Muscle of leg (tissue), 11 donors: Measurements from ENCODE around the gene ADGRF4. TPM values are rescaled to one million over a fixed set of nuclear protein-coding genes. Genes with fewer than 3 reads are reported as not detected.
"Not testable (repeated sequence)": the region's sequence is repeated elsewhere in the genome, so short reads cannot be mapped to it uniquely, and the experiment has no call there.

Experiments
- DNase-seq: peaks from one replicate; pipeline ENCODE4 v3.0.0; 2013
- H3K27ac ChIP-seq: one replicate; pipeline ENCODE4 v1.5.1; 2013; ENCODE audit warnings: mild to moderate bottlenecking, low read length, control low read depth
- H3K27me3 ChIP-seq: one replicate; pipeline ENCODE4 v1.6.1; 2013; ENCODE audit warnings: low read length; ENCODE audit not compliant: control insufficient read depth, insufficient read depth
- H3K36me3 ChIP-seq: one replicate; pipeline ENCODE4 v1.6.1; 2013; ENCODE audit warnings: low read length; ENCODE audit not compliant: control insufficient read depth, insufficient read depth
- H3K4me1 ChIP-seq: one replicate; pipeline ENCODE4 v1.6.1; 2013; ENCODE audit warnings: low read length; ENCODE audit not compliant: control insufficient read depth, insufficient read depth
- H3K4me3 ChIP-seq: one replicate; pipeline ENCODE4 v1.5.1; 2013; ENCODE audit warnings: low read length, control low read depth
- H3K9me3 ChIP-seq: replicated peaks from 2 replicates; pipeline ENCODE4 v1.6.1; 2013; ENCODE audit warnings: low read depth, low read length; ENCODE audit not compliant: control insufficient read depth
- WGBS: methylation state at CpG from one replicate; pipeline ENCODE4 v1.1.5; 2013; ENCODE audit warnings: missing lambda C conversion rate; ENCODE audit not compliant: insufficient coverage; 5-methylcytosine and 5-hydroxymethylcytosine counted together
- polyA plus RNA-seq, 8 donors: library from polyadenylated mRNA; unstranded; fragments of 120-200 nt; gene quantifications; one replicate each; pipeline versions ENCODE4 v1.2.1 to v1.2.3, GENCODE V29; 2013; ENCODE audit warnings: inconsistent platforms in 1 of 8, low replicate concordance in 1 of 8; ENCODE audit not compliant: insufficient read length in 8 of 8, insufficient read depth in 1 of 8
- total RNA-seq: library from RNA; stranded (reverse); fragments of 120-200 nt; gene quantifications from one replicate; pipeline ENCODE4 v1.2.4, GENCODE V29; 2013

Gene ADGRF4
- total and polyA plus RNA-seq, 9 donors: 0.04 to 0.70 (median 0.16) TPM; not detected in 4

DNA sequence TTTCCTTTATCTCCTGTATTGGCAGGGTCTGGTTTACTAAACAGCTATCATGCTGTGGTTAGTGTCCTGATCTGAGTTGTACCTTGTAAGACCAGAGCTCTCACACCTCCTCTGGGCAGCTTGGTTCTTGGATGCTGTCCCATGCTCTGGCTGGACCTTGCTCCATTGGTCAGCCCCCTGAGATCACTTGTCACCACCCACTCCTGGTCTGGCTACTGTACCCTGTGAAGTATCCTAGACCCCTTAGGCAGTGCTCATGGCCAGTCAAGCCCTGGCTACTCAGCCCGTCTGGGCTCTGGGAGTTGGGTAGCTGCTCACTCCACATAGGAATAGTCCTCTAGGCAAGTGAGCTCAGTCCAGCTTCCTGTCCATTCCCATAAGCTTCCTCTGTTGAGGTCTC lies 31.1 kb downstream of the ADGRF4 start:
- Histone ChIP-seq H3K4me3 (no peak overlapping the region), H3K4me1 (no peaks in the 10 kb centered on the region), H3K36me3 (no peaks in the 10 kb centered on the region), H3K27me3 (no peaks in the 10 kb centered on the region), H3K27ac (no peak overlapping the region), H3K9me3 (no peaks in the 10 kb centered on the region)
- DNase-seq: no peak
- 83% methylated on average over 1 of the region's 1 CpG for WGBS

DNA sequence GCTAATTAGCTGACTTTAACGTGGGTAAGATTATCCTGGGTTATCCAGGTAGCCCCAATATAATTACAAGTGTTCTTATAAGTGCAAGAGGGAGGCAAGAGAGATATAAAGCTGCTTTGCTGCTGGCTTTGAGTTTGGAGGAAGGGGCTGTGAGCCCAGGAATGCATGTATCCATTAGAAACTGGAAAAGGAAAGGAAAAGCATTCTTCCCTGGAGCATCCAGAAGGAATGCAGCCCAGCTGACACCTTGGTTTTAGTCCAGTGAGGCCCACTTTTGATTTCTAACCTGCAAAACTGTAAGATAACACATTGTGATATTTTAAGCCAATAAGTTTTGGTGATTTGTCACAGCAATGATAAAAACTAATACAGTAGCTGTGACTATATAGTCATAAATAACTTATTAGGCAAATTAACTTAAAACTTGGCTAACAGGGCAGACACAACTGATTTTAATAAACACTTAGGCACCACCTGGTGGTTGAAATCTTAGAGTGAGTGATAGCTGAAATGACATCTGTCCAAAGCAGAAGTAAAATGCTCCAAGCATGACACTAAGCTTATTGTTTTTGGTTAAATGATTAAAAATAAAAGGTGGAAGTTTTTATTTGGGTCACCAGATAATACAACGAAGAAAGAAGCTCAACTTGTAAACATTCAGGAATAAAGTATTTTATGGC lies 35.6 kb downstream of the ADGRF4 start:
- WGBS: 0% methylated on average over 1 of the region's 2 CpGs
- no peak overlapping the region for H3K4me3 ChIP-seq
- no peaks in the 10 kb centered on the region for H3K36me3 ChIP-seq

DNA sequence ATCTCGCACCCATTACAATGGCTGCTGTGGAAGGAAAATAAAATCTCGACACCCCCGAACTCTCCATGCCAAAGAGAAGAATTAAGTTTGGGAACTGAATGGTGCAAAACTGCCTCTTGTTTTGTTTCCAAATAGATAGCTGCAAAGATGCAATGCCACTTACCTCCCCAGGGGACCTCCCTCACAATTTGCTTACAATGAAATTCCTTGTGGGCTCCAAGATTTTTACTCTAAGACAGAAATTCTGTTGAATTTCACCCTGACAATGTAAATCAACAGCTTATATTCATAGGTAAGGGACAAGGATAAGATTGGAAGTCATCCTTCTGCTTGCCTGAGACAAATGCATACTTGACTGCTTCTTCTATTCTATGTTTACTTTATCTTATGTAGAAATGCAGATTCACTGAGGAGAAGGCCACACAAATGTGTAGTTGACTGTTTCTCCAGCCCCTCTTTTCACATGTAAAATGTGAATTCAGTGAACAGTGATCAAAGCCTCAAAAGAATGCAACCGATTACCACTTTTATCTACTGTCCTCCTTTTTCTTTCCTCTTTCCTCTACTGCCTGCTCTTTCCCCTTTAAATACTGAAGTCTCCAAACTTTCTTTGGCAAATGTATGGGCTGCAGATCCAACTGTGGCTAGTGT lies 36.6 kb downstream of the ADGRF4 start:
- 40% methylated on average over 2 of the region's 4 CpGs for WGBS

More for the DNA sequence above, 35.6 kb downstream of the ADGRF4 start:
- Histone ChIP-seq H3K9me3 (no peaks in the 10 kb centered on the region), H3K27ac (no peak overlapping the region), H3K27me3 (no peaks in the 10 kb centered on the region), H3K4me1 (no peaks in the 10 kb centered on the region)
- no peak for DNase-seq

DNA sequence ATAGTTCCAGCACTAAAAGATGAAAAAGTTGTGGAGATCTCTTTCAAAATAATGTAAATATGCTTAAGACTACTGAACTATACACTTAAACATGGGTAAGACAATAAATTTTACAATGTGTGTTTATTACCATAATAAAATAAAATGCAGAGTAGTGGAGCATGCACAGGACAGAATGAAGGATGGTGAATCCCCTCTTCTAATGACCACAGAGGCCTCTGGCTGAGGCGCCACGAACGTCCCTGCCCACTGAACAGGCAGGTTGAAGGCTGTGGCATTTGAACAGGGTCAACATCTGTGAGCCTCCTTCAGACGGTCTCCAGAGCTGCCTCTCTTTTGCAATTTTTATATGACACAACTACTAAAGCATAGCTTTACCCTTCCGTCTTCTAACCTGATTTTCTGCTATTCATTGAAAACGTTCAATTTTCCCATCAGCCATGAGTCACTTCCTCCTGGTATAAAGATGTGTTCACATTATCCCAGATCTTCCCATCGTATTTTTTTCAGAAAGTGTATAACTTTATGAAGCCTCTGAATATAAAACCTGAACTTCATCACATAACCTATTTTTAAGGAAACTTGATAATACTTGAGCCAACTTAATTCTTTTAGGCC lies 37.8 kb downstream of the ADGRF4 start:
- WGBS: 67% methylated on average over 3 of the region's 7 CpGs
- no peaks in the 10 kb centered on the region for H3K4me1 ChIP-seq
- no peaks in the 10 kb centered on the region for H3K27me3 ChIP-seq
- no peak for DNase-seq
- no peaks in the 10 kb centered on the region for H3K36me3 ChIP-seq
- no peak overlapping the region for H3K4me3 ChIP-seq
- H3K9me3 ChIP-seq: no peaks in the 10 kb centered on the region
- no peak overlapping the region for H3K27ac ChIP-seq

More for the DNA sequence above, 36.6 kb downstream of the ADGRF4 start:
- Histone ChIP-seq H3K36me3 (no peaks in the 10 kb centered on the region), H3K4me3 (no peak overlapping the region), H3K9me3 (no peaks in the 10 kb centered on the region), H3K4me1 (no peaks in the 10 kb centered on the region), H3K27ac (no peak overlapping the region), H3K27me3 (no peaks in the 10 kb centered on the region)
- no peak for DNase-seq

DNA sequence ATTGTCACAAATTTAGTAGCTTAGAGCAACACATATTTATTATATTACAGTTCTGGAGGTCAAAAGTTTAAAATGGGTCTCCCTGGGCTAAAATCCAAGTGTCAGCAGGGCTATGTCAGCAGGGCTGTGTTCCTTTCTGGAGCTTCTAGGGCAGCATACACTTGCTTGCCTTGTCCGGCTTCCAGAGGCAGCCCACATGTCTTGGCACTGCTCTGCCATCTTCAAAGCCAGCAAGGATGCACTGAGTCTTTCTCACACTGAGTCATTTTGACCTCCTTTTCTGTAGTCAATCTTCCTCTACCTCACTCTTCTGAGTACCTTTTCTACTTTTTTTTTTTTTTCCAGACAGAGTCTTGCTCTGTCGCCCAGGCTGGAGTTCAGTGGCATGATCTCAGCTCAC lies 39.0 kb downstream of the ADGRF4 start:
- no peak for DNase-seq
- H3K27me3 ChIP-seq: no peaks in the 10 kb centered on the region
- no peak overlapping the region for H3K4me3 ChIP-seq
- H3K27ac ChIP-seq: no peak overlapping the region
- H3K36me3 ChIP-seq: no peaks in the 10 kb centered on the region
- 59% methylated on average over 1 of the region's 2 CpGs for WGBS
- no peaks in the 10 kb centered on the region for H3K9me3 ChIP-seq
- no peaks in the 10 kb centered on the region for H3K4me1 ChIP-seq

DNA sequence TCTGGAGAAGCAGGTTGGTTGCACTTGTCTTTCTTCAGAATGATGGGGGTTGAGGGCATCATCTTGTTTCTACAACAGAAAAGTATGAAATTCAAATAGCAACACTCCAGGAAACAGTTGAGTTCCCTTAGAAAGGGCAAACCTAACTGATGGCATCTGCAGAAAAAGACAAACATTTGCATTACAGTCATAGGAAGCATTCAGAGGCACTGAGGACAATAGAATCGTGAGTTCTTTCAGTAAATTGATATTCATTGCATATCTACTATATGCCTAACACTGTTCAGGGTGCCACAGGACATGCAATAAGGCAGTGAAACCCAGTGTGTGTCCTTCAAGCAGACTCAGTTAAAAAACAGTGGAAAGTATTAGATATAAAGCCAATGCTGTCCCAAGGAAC lies 42.3 kb downstream of the ADGRF4 start:
- Histone ChIP-seq H3K4me1 (no peaks in the 10 kb centered on the region), H3K4me3 (no peak overlapping the region), H3K36me3 (no peaks in the 10 kb centered on the region), H3K9me3 (no peaks in the 10 kb centered on the region), H3K27ac (no peak overlapping the region), H3K27me3 (no peaks in the 10 kb centered on the region)
- no peak for DNase-seq
- WGBS: no CpG with 5 or more reads among the region's 1 CpG

DNA sequence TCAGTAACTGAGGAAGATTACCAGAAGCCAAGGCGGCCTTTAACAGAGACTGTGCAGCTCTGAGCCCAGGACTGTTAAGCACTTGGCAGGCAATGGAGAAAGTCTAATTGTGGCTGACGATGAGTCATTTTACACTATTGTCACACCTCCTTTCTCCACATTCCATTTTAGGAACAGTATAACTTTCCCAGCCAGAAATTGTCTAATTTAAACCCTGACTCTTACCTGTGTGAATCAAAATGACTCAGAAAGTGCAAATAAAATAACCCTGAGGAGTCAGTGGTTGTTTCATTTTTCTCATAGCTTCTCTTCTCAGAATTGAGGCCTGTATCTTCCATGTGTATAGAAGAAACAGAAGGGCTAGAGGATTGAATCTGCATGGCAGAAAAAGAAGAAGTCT lies 43.4 kb downstream of the ADGRF4 start:
- Histone ChIP-seq H3K27ac (no peak overlapping the region), H3K36me3 (no peaks in the 10 kb centered on the region), H3K9me3 (no peaks in the 10 kb centered on the region), H3K4me1 (no peaks in the 10 kb centered on the region), H3K27me3 (no peaks in the 10 kb centered on the region), H3K4me3 (no peak overlapping the region)
- WGBS: 71% methylated on average over 1 of the region's 2 CpGs
- peak; percentile 7 for DNase-seq

DNA sequence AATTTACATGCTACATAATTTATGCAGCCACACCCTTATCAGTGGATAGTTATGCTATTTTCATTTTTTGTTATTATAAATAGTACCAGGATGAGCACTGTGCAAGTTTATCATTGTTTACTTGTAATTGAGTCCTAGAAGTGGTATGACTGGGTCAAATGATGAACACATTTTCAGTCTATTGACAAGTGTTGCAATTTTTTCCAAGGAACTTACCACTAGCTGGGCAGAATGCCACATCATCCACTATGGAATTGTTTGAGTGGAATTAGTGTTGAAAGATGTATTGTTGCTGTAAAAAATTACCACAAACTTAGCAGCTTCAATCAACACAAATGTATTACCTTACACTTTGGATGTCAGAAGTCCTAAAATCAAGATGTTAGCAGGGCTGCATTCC lies 45.4 kb downstream of the ADGRF4 start:
- Histone ChIP-seq H3K4me1 (no peaks in the 10 kb centered on the region), H3K4me3 (no peak overlapping the region), H3K9me3 (no peaks in the 10 kb centered on the region), H3K27ac (no peak overlapping the region), H3K27me3 (no peaks in the 10 kb centered on the region), H3K36me3 (no peaks in the 10 kb centered on the region)
- DNase-seq: no peak

DNA sequence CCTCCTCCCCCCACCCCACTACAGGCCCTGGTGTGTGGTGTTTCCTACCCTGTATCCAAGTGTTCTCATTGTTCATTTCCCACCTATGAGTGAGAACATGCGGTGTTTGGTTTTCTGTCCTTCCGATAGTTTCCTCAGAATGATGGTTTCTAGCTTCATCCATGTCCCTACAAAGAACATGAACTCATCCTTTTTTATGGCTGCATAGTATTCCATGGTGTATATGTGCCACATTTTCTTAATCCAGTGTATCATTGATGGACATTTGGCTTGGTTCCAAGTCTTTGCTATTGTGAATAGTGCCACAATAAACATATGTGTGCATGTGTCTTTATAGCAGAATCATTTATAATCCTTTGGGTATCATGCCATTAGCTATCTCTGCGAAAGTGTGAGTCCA lies 46.9 kb downstream of the ADGRF4 start:
- not testable (repeated sequence) for H3K4me1 ChIP-seq, H3K36me3 ChIP-seq, H3K4me3 ChIP-seq, DNase-seq, H3K27ac ChIP-seq, H3K9me3 ChIP-seq, H3K27me3 ChIP-seq
- 80% methylated on average over 1 of the region's 3 CpGs for WGBS

DNA sequence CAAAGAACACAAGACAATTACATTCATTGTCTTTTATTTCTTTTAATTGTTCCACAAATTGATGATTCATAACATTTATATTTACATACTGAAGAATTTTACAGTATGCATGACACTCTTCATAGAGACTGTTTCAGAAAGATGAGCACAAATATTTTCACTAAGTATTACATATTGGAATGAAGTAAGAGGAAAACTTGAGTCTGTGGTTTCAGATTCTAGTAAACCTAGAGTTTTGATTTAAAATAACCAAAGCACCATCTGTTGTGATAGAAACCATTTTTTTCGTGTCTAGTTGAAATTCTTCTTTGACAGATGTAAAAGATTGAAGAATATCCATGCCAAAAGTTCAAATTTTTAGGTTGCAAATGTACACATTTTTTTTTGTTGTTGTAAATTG lies 51.4 kb downstream of the ADGRF4 start:
- Histone ChIP-seq H3K27me3 (no peaks in the 10 kb centered on the region), H3K9me3 (no peaks in the 10 kb centered on the region), H3K27ac (no peak overlapping the region), H3K36me3 (no peaks in the 10 kb centered on the region), H3K4me1 (no peaks in the 10 kb centered on the region), H3K4me3 (no peak overlapping the region)
- peak; percentile 7 for DNase-seq
- no CpG with 5 or more reads among the region's 1 CpG for WGBS
